ENCODE measurements around the gene TAS2R40. TPM values are rescaled to one million over a fixed set of nuclear protein-coding genes. Genes with fewer than 3 reads are reported as not detected.

Gene TAS2R40
- total and polyA plus RNA-seq, 8 donors: not detected

DNA sequence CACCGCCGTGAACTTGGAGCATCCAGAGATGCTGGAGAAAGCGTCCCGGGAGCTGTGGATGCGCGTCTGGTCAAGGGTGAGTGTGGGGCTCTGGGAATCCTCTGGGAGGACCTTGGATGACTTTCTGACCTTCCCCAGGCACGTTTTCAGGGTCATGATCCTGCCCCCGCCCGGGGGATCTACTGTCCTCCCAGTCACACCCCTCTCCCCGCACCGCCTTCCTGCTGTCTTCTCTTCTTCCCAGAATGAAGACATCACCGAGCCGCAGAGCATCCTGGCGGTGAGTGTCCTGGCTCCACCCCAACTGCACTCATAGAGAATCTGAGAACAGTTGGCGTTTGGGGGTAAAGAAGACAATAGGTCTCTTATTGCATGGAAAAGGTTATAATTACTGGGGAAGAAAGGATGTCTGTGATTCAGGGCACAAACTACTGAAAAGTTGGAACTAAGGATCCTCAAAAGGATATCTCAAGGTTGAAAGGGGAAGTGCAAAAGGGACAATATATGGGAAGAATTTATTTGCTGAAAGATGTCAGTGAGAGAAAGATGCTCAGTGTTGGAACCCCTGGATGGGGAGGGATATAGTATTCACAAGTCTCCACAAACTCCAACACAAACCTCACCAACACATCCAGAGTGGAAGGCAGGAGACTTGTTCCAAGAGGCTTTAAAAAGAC lies 43.3 kb downstream of the TAS2R40 start:
- TF ChIP-seq CTCF (IDR thresholded peaks at IDR 0.05): no peak
- Histone ChIP-seq H3K4me1 (peaks cover 0 to 11% (median 0%) of the 10 kb centered on the region in 3 donors), H3K36me3 (peaks cover 0 to 26% (median 12%) of the 10 kb centered on the region in 3 donors), H3K27ac (no peak overlapping the region), H3K4me3 (no peak overlapping the region), H3K9me3 (no peaks in the 10 kb centered on the region), H3K27me3 (no peaks in the 10 kb centered on the region)
- intact Hi-C loops (cut with DNase I): no loop called here
- DNase-seq (peak in 1 of 6 donors; percentile 50), FAIRE-seq (no peak), ATAC-seq (no peak)
- WGBS, 2 donors: 80 to 82% methylated on average over 15 of the region's 15 CpGs

GRCh38 chr7:143269251-143269650 lies 47.4 kb downstream of the TAS2R40 start:
- WGBS, 2 donors: 81 to 85% methylated on average over 5 of the region's 5 CpGs
- intact Hi-C loops (cut with DNase I): no loop called here
- Histone ChIP-seq H3K36me3 (peaks cover 0 to 26% (median 12%) of the 10 kb centered on the region in 3 donors), H3K4me1 (peaks cover 0 to 7% (median 0%) of the 10 kb centered on the region in 3 donors), H3K27me3 (no peaks in the 10 kb centered on the region), H3K9me3 (no peaks in the 10 kb centered on the region), H3K4me3 (no peak overlapping the region), H3K27ac (no peak overlapping the region)
- no peak for ATAC-seq
- no peak for FAIRE-seq
- TF ChIP-seq CTCF (IDR thresholded peaks at IDR 0.05): no peak
- no peak for DNase-seq

- no peak for FAIRE-seq
Measured at GRCh38 chr7:143271240-143271639, 49.4 kb downstream of the TAS2R40 start.

More at GRCh38 chr7:143271240-143271639, 49.4 kb downstream of the TAS2R40 start:
- Histone ChIP-seq H3K27ac (no peak overlapping the region), H3K4me1 (no peaks in the 10 kb centered on the region), H3K36me3 (peaks cover 0 to 26% (median 12%) of the 10 kb centered on the region in 3 donors), H3K27me3 (no peaks in the 10 kb centered on the region), H3K4me3 (no peak overlapping the region), H3K9me3 (no peaks in the 10 kb centered on the region)
- TF ChIP-seq CTCF (IDR thresholded peaks at IDR 0.05): no peak
- 85 to 95% methylated on average over 1 of the region's 1 CpG for WGBS, 2 donors
- no peak for DNase-seq
- no peak for ATAC-seq
- intact Hi-C loops (cut with DNase I): no loop called here

Other genes starting within 250 kb of the TAS2R40 start
- gene OR9A2, start 194.9 kb upstream of the TAS2R40 start, total RNA-seq: not detected
- gene OR9A2, start 194.9 kb upstream of the TAS2R40 start, polyA plus RNA-seq: not detected
- gene OR6V1, start 169.7 kb upstream of the TAS2R40 start, total RNA-seq: not detected
- gene OR6V1, start 169.7 kb upstream of the TAS2R40 start, polyA plus RNA-seq: not detected
- not detected for gene PIP, start 90.0 kb upstream of the TAS2R40 start, total RNA-seq
- not detected for gene PIP, start 90.0 kb upstream of the TAS2R40 start, polyA plus RNA-seq
- not detected for gene TAS2R39, start 38.6 kb upstream of the TAS2R40 start, total RNA-seq
- not detected for gene TAS2R39, start 38.6 kb upstream of the TAS2R40 start, polyA plus RNA-seq
- gene GSTK1, start 41.4 kb downstream of the TAS2R40 start, total RNA-seq: 10 to 100 TPM; 47.7 to 89.6 (median 62.4) TPM
- gene GSTK1, start 41.4 kb downstream of the TAS2R40 start, polyA plus RNA-seq: 100 to 1,000 TPM in 1 of 2 donors, 10 to 100 TPM in 1; 92.2 to 164 TPM
- gene TMEM139, start 62.9 kb downstream of the TAS2R40 start, total RNA-seq: 10 to 100 TPM in 1 of 6 donors, 1 to 10 TPM in 5; 4.2 to 17.3 (median 6.2) TPM
- 10 to 100 TPM; 13.7 to 14.4 TPM for gene TMEM139, start 62.9 kb downstream of the TAS2R40 start, polyA plus RNA-seq
- gene CASP2, start 66.3 kb downstream of the TAS2R40 start, total RNA-seq: 10 to 100 TPM in 3 of 6 donors, 1 to 10 TPM in 3; 7.6 to 19.7 (median 10.6) TPM
- 1 to 10 TPM; 4.2 to 6.2 TPM for gene CASP2, start 66.3 kb downstream of the TAS2R40 start, polyA plus RNA-seq
- under 1 TPM in 1 of 6 donors, not detected in 5; 0.06 TPM for gene CLCN1, start 94.1 kb downstream of the TAS2R40 start, total RNA-seq
- gene CLCN1, start 94.1 kb downstream of the TAS2R40 start, polyA plus RNA-seq: under 1 TPM in 1 of 2 donors, not detected in 1; 0.05 TPM
- under 1 TPM; 0.05 to 0.25 (median 0.15) TPM for gene FAM131B, start 140.7 kb downstream of the TAS2R40 start, total RNA-seq
- gene FAM131B, start 140.7 kb downstream of the TAS2R40 start, polyA plus RNA-seq: under 1 TPM; 0.08 to 0.09 TPM
- gene ZYX, start 159.3 kb downstream of the TAS2R40 start, total RNA-seq: 10 to 100 TPM; 29.1 to 73.8 (median 38.4) TPM
- 10 to 100 TPM; 57.6 to 63.1 TPM for gene ZYX, start 159.3 kb downstream of the TAS2R40 start, polyA plus RNA-seq
- gene EPHA1, start 186.8 kb downstream of the TAS2R40 start, total RNA-seq: 1 to 10 TPM; 5.3 to 9.0 (median 7.3) TPM
- gene EPHA1, start 186.8 kb downstream of the TAS2R40 start, polyA plus RNA-seq: 10 to 100 TPM; 11.1 to 14.2 TPM
- not detected for gene TAS2R60, start 221.4 kb downstream of the TAS2R40 start, total RNA-seq
- gene TAS2R60, start 221.4 kb downstream of the TAS2R40 start, polyA plus RNA-seq: not detected